ENCODE results near the gene PRKACB. TPM values are rescaled to one million over a fixed set of nuclear protein-coding genes. Genes with fewer than 3 reads are reported as not detected.
"Not testable (repeated sequence)": the region's sequence is repeated elsewhere in the genome, so short reads cannot be mapped to it uniquely, and the experiment has no call there.

The PRKACB gene
- total RNA-seq, 2 donors from 2014 or later: 72.8 to 77.6 TPM

- Mint-ChIP-seq H3K36me3 (ENCODE audit: low read depth) (peaks cover 4% of the 10 kb centered on the region), H3K27ac (peak overlapping the region; percentile 90), H3K27me3 (no peaks in the 10 kb centered on the region), H3K4me3 (peak overlapping the region; percentile 69), H3K4me1 (peaks cover 12% of the 10 kb centered on the region)
- ATAC-seq (peak; percentile 71), DNase-seq (no peak)
- no peaks in the 10 kb centered on the region for H3K9me3 ChIP-seq (ENCODE audit: control insufficient read depth, low read length, poor library complexity, severe bottlenecking)
Measured at GRCh38 chr1:84271441-84272151, 127.5 kb downstream of the PRKACB start.

DNA sequence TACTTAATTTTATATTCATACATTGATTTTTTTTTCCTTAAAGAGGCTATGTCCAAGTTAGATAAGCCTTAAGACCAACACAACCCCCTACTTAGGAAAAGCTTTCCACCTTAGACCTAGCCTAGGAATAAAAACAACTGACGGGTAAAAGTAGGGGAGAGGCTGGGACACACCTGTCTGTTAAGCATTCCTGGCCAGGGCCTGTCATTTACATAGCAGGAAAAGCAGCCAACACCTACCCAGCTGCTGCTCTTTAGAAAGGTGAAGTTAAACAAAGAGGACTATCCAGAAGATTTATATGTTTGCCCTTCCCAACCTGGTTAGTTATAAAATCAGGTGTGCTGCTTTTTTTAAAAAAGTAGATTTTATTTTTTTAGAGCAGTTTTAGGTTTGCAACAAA is 128.3 kb downstream of the PRKACB start:
- H3K27me3 Mint-ChIP-seq: no peaks in the 10 kb centered on the region
- peaks cover 2% of the 10 kb centered on the region for H3K36me3 Mint-ChIP-seq (ENCODE audit: low read depth)
- H3K4me1 Mint-ChIP-seq: peaks cover 12% of the 10 kb centered on the region
- H3K27ac Mint-ChIP-seq: peak overlapping the region; percentile 41
- DNase-seq: no peak
- ATAC-seq: no peak
- H3K4me3 Mint-ChIP-seq: no peak overlapping the region
- H3K9me3 ChIP-seq (ENCODE audit: control insufficient read depth, low read length, poor library complexity, severe bottlenecking): no peaks in the 10 kb centered on the region

- H3K9me3 ChIP-seq (ENCODE audit: control insufficient read depth, low read length, poor library complexity, severe bottlenecking): no peaks in the 10 kb centered on the region
- Mint-ChIP-seq H3K36me3 (ENCODE audit: low read depth) (peaks cover 1% of the 10 kb centered on the region), H3K4me3 (no peak overlapping the region), H3K27me3 (peaks cover 6% of the 10 kb centered on the region), H3K27ac (no peak overlapping the region), H3K4me1 (peaks cover 4% of the 10 kb centered on the region)
- ATAC-seq (no peak), DNase-seq (no peak)
Measured at GRCh38 chr1:84277343-84278059, 133.4 kb downstream of the PRKACB start.

DNA sequence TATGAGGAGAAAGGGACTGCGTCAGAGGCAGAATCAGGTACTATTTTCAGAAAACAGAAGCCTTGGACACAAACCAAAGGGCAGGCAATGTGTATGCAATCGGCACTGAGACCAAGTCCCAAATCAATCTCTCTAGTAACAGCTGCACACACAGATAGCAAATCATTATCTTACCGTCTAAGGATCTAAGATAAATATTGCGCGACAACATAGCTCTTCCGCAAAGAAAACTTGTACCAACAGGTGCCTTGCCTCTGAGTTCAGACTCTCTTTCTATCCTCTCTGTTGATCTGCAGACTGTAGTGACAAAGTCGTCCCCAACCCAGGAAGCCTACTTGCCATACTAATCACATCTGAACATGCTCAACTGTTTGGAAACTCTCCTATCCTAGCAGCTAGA is 134.8 kb downstream of the PRKACB start:
- Mint-ChIP-seq H3K4me3 (no peak overlapping the region), H3K4me1 (peaks cover 4% of the 10 kb centered on the region), H3K27me3 (peaks cover 6% of the 10 kb centered on the region), H3K27ac (no peak overlapping the region), H3K36me3 (ENCODE audit: low read depth) (peaks cover 2% of the 10 kb centered on the region)
- no peak for ATAC-seq
- DNase-seq: no peak
- H3K9me3 ChIP-seq (ENCODE audit: control insufficient read depth, low read length, poor library complexity, severe bottlenecking): no peaks in the 10 kb centered on the region

- Mint-ChIP-seq H3K4me3 (no peak overlapping the region), H3K27me3 (peaks cover 18% of the 10 kb centered on the region), H3K36me3 (ENCODE audit: low read depth) (peaks cover 2% of the 10 kb centered on the region), H3K4me1 (peaks cover 4% of the 10 kb centered on the region), H3K27ac (no peak overlapping the region)
- no peak for ATAC-seq
- no peak for DNase-seq
- H3K9me3 ChIP-seq (ENCODE audit: control insufficient read depth, low read length, poor library complexity, severe bottlenecking): no peaks in the 10 kb centered on the region
Measured at GRCh38 chr1:84280912-84281311, 136.8 kb downstream of the PRKACB start.

DNA sequence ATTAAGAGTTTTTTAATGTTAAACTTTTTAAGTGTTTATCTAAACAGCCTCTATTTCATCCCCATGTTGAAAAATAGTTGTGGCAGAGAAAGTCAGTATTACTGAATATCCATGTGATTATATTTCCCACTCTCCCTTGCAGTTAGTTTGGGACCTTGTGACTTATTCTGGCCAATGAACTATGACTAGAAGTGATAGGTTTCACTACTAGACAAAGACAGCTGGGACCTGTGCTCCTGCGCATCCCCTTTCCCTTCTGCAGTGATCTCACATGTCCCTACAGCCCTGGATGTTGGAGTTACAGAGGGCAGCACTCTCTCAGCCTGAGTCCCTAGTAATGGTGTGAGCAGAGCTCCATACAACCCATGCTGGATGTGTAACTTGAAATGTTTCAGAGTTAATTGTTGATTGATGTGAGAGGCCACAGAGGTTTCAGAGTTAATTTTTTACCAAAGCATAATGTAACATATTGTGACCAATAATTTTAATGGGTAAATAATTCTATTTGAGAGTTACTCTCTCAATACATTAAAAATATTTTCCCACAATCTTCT is 138.8 kb downstream of the PRKACB start:
- Mint-ChIP-seq H3K36me3 (ENCODE audit: low read depth) (peaks cover 2% of the 10 kb centered on the region), H3K27me3 (peaks cover 16% of the 10 kb centered on the region), H3K4me3 (no peak overlapping the region), H3K27ac (no peak overlapping the region), H3K4me1 (peaks cover 4% of the 10 kb centered on the region)
- no peak for DNase-seq
- no peaks in the 10 kb centered on the region for H3K9me3 ChIP-seq (ENCODE audit: control insufficient read depth, low read length, poor library complexity, severe bottlenecking)
- ATAC-seq: no peak

GRCh38 chr1:84283381-84283780 is 139.3 kb downstream of the PRKACB start:
- ATAC-seq (no peak), DNase-seq (no peak)
- no peaks in the 10 kb centered on the region for H3K9me3 ChIP-seq (ENCODE audit: control insufficient read depth, low read length, poor library complexity, severe bottlenecking)
- Mint-ChIP-seq H3K36me3 (ENCODE audit: low read depth) (peaks cover 2% of the 10 kb centered on the region), H3K4me1 (peaks cover 4% of the 10 kb centered on the region), H3K27me3 (peaks cover 12% of the 10 kb centered on the region), H3K4me3 (no peak overlapping the region), H3K27ac (no peak overlapping the region)

GRCh38 chr1:84286071-84286470 is 142.0 kb downstream of the PRKACB start:
- no peak overlapping the region for H3K27ac Mint-ChIP-seq
- DNase-seq (no peak), ATAC-seq (no peak)
- H3K27me3 Mint-ChIP-seq: peaks cover 13% of the 10 kb centered on the region
- no peaks in the 10 kb centered on the region for H3K4me1 Mint-ChIP-seq
- H3K9me3 ChIP-seq (ENCODE audit: control insufficient read depth, low read length, poor library complexity, severe bottlenecking): no peaks in the 10 kb centered on the region
- no peak overlapping the region for H3K4me3 Mint-ChIP-seq
- H3K36me3 Mint-ChIP-seq (ENCODE audit: low read depth): peaks cover 2% of the 10 kb centered on the region

- H3K27ac Mint-ChIP-seq; ATAC-seq; DNase-seq; H3K9me3 ChIP-seq (ENCODE audit: control insufficient read depth, low read length, poor library complexity, severe bottlenecking); H3K4me3 Mint-ChIP-seq; H3K4me1 Mint-ChIP-seq; H3K36me3 Mint-ChIP-seq (ENCODE audit: low read depth): not testable (repeated sequence)
- peaks cover 26% of the 10 kb centered on the region for H3K27me3 Mint-ChIP-seq
Measured at GRCh38 chr1:84287389-84287788, 143.3 kb downstream of the PRKACB start.

Other genes with a start within 250 kb of the PRKACB start
- 1 to 10 TPM in 1 of 2 donors, under 1 TPM in 1; 0.60 to 1.5 TPM for gene TTLL7, start 145.1 kb upstream of the PRKACB start, total RNA-seq
- not detected for gene SAMD13, start 157.4 kb downstream of the PRKACB start, total RNA-seq